ENCODE measurements around the gene ANKRD13A.
A peak's percentile ranks its signal among the peaks of the same experiment; 100 is the strongest.

Gene ANKRD13A

GRCh38 chr12:109998904-109999648 is at the start of gene ANKRD13A:
TSS of gene ANKRD13A (plus strand) at chr12:109999430. CDS start at chr12:109999689, 259 bp downstream.
- 0 out of 2 replicates have a peak, but pooled peaks cover 1% of the 10 kb centered on the region for H3K36me3 ChIP-seq (ENCODE audit: control insufficient read depth, insufficient read depth, low read length)
- no peak for TF ChIP-seq CTCF (IDR thresholded peaks at IDR 0.05; ENCODE audit: insufficient read depth, low read length, poor library complexity, severe bottlenecking)

GRCh38 chr12:109950625-109951024 is 48.6 kb upstream of the ANKRD13A start:
- Histone ChIP-seq H3K4me3 (replicated peaks; ENCODE audit: low read depth, low read length) (no peak overlapping the region), H3K36me3 (ENCODE audit: control insufficient read depth, insufficient read depth, low read length) (peaks cover 29% of the 10 kb centered on the region), H3K27me3 (replicated peaks; ENCODE audit: control insufficient read depth, insufficient read depth, low read length) (no peaks in the 10 kb centered on the region)
- TF ChIP-seq CTCF (IDR thresholded peaks at IDR 0.05; ENCODE audit: insufficient read depth, low read length, poor library complexity, severe bottlenecking): no peak
- DNase-seq (ENCODE audit: extremely low read depth, insufficient read length): no peak

More at GRCh38 chr12:109998904-109999648, at the start of gene ANKRD13A:
- H3K4me3 ChIP-seq (replicated peaks; ENCODE audit: low read depth, low read length): peak within 1 kb of the TSS; percentile 90
- peak; percentile 94 for DNase-seq (ENCODE audit: extremely low read depth, insufficient read length)
- no peaks in the 10 kb centered on the region for H3K27me3 ChIP-seq (replicated peaks; ENCODE audit: control insufficient read depth, insufficient read depth, low read length)

GRCh38 chr12:109951136-109951535 is 48.1 kb upstream of the ANKRD13A start:
- no peak for DNase-seq (ENCODE audit: extremely low read depth, insufficient read length)
- H3K4me3 ChIP-seq (replicated peaks; ENCODE audit: low read depth, low read length): no peak overlapping the region
- TF ChIP-seq CTCF (IDR thresholded peaks at IDR 0.05; ENCODE audit: insufficient read depth, low read length, poor library complexity, severe bottlenecking): no peak
- peaks cover 30% of the 10 kb centered on the region for H3K36me3 ChIP-seq (ENCODE audit: control insufficient read depth, insufficient read depth, low read length)
- H3K27me3 ChIP-seq (replicated peaks; ENCODE audit: control insufficient read depth, insufficient read depth, low read length): no peaks in the 10 kb centered on the region

GRCh38 chr12:109951751-109952150 is 47.5 kb upstream of the ANKRD13A start:
- no peaks in the 10 kb centered on the region for H3K27me3 ChIP-seq (replicated peaks; ENCODE audit: control insufficient read depth, insufficient read depth, low read length)
- TF ChIP-seq CTCF (IDR thresholded peaks at IDR 0.05; ENCODE audit: insufficient read depth, low read length, poor library complexity, severe bottlenecking): no peak
- DNase-seq (ENCODE audit: extremely low read depth, insufficient read length): no peak
- H3K4me3 ChIP-seq (replicated peaks; ENCODE audit: low read depth, low read length): no peak overlapping the region
- H3K36me3 ChIP-seq (ENCODE audit: control insufficient read depth, insufficient read depth, low read length): peaks cover 30% of the 10 kb centered on the region

- Histone ChIP-seq H3K36me3 (ENCODE audit: control insufficient read depth, insufficient read depth, low read length) (peaks cover 29% of the 10 kb centered on the region), H3K4me3 (replicated peaks; ENCODE audit: low read depth, low read length) (no peak overlapping the region), H3K27me3 (replicated peaks; ENCODE audit: control insufficient read depth, insufficient read depth, low read length) (no peaks in the 10 kb centered on the region)
- no peak for TF ChIP-seq CTCF (IDR thresholded peaks at IDR 0.05; ENCODE audit: insufficient read depth, low read length, poor library complexity, severe bottlenecking)
- no peak for DNase-seq (ENCODE audit: extremely low read depth, insufficient read length)
Measured at GRCh38 chr12:109952160-109952858, 46.9 kb upstream of the ANKRD13A start.
